Measurements from ENCODE around the gene AGPAT4. TPM values are rescaled to one million over a fixed set of nuclear protein-coding genes. Genes with fewer than 3 reads are reported as not detected.

Gene AGPAT4
- polyA plus RNA-seq, 1 of the 3 experiments (the other 2 are of a cell fraction), result 3.9 TPM

GRCh38 chr6:161137320-161137719, 136.5 kb downstream of the AGPAT4 start:
- H2AFZ ChIP-seq (ENCODE audit: low read depth), result no peak overlapping the region
- DNase-seq, result no peak
- H3K9ac ChIP-seq, result no peak overlapping the region
- ChIA-PET POLR2A (no interaction called here), CTCF (interaction anchor here (1.0 to 1.1 kb wide), 2 partner anchors 36 to 233 kb away, joined by 3 to 4 read pairs; no protein-coding TSS in a partner anchor)
- H3K4me2 ChIP-seq, result no peak overlapping the region
- H3K79me2 ChIP-seq (ENCODE audit: insufficient read depth), result no peaks in the 10 kb centered on the region
- H3K27me3 ChIP-seq (ENCODE audit: insufficient read depth), result no peaks in the 10 kb centered on the region
- H3K36me3 ChIP-seq (replicated peaks in 1 of 2; ENCODE audit: control insufficient read depth in 1 of 2, insufficient read depth in 2 of 2, low read length in 1 of 2), result peaks cover 0 to 12% of the 10 kb centered on the region in 2 experiments
- H3K9me2 ChIP-seq, result no peaks in the 10 kb centered on the region
- no peaks in the 10 kb centered on the region for H3K9me3 ChIP-seq
- no peak for TF ChIP-seq GATA2 (CRISPR knock-in tag; IDR thresholded peaks at IDR 0.05)
- TF ChIP-seq CTCF (IDR thresholded peaks at IDR 0.05), result no peak
- TF ChIP-seq POLR2AphosphoS5 (IDR thresholded peaks at IDR 0.05; ENCODE audit: low read depth, low read length), result no peak
- TF ChIP-seq RXRA (IDR thresholded peaks at IDR 0.05; ENCODE audit: borderline replicate concordance, low read depth), result no peak
- TF ChIP-seq YY1 (IDR thresholded peaks at IDR 0.05; ENCODE audit: low read depth), result no peak
- TF ChIP-seq REST (IDR thresholded peaks at IDR 0.05; ENCODE audit: low read depth, low read length), result no peak
- TF ChIP-seq ELF1 (IDR thresholded peaks at IDR 0.05), result no peak
- TF ChIP-seq EZH2phosphoT487 (IDR thresholded peaks at IDR 0.05; ENCODE audit: borderline replicate concordance, low read depth), result no peak
- H3K4me1 ChIP-seq (ENCODE audit: control insufficient read depth in 1 of 2, insufficient read depth in 2 of 2, low read depth in 1 of 2, low read length in 1 of 2), result no peaks in the 10 kb centered on the region
- WGBS (ENCODE audit: low lambda C conversion rate), result 92% methylated on average over 11 of the region's 11 CpGs
- H3K27ac ChIP-seq (ENCODE audit: low read depth in 2 of 2, low read length in 1 of 2), result no peak overlapping the region
- H3F3A ChIP-seq (replicated peaks; ENCODE audit: insufficient read depth), result no peaks in the 10 kb centered on the region
- H4K20me1 ChIP-seq (ENCODE audit: insufficient read depth), result no peaks in the 10 kb centered on the region
- H3K4me3 ChIP-seq (ENCODE audit: low read depth in 2 of 2, low read length in 1 of 2), result no peak overlapping the region

GRCh38 chr6:161136655-161137054, 137.2 kb downstream of the AGPAT4 start:
- Histone ChIP-seq H4K20me1 (ENCODE audit: insufficient read depth) (no peaks in the 10 kb centered on the region), H3K4me2 (no peak overlapping the region), H3K4me1 (ENCODE audit: control insufficient read depth in 1 of 2, insufficient read depth in 2 of 2, low read depth in 1 of 2, low read length in 1 of 2) (no peaks in the 10 kb centered on the region), H2AFZ (ENCODE audit: low read depth) (no peak overlapping the region), H3K27me3 (ENCODE audit: insufficient read depth) (no peaks in the 10 kb centered on the region), H3K9me2 (no peaks in the 10 kb centered on the region), H3K4me3 (ENCODE audit: low read depth in 2 of 2, low read length in 1 of 2) (no peak overlapping the region), H3F3A (replicated peaks; ENCODE audit: insufficient read depth) (no peaks in the 10 kb centered on the region), H3K27ac (ENCODE audit: low read depth in 2 of 2, low read length in 1 of 2) (no peak overlapping the region), H3K9me3 (no peaks in the 10 kb centered on the region), H3K9ac (no peak overlapping the region), H3K36me3 (replicated peaks in 1 of 2; ENCODE audit: control insufficient read depth in 1 of 2, insufficient read depth in 2 of 2, low read length in 1 of 2) (peaks cover 0 to 12% of the 10 kb centered on the region in 2 experiments), H3K79me2 (ENCODE audit: insufficient read depth) (no peaks in the 10 kb centered on the region)
- ChIA-PET CTCF (no interaction called here), POLR2A (no interaction called here)
- WGBS (ENCODE audit: low lambda C conversion rate), result 94% methylated on average over 7 of the region's 11 CpGs
- TF ChIP-seq SMC3 (IDR thresholded peaks at IDR 0.05; ENCODE audit: low read depth, low read length), result no peak
- no peak for TF ChIP-seq GABPA (IDR thresholded peaks at IDR 0.05; ENCODE audit: low read depth)
- no peak for TF ChIP-seq MXI1 (IDR thresholded peaks at IDR 0.05; ENCODE audit: low read depth, low read length)
- TF ChIP-seq EZH2phosphoT487 (IDR thresholded peaks at IDR 0.05; ENCODE audit: borderline replicate concordance, low read depth), result no peak
- no peak for TF ChIP-seq FOXJ3 (CRISPR knock-in tag; IDR thresholded peaks at IDR 0.05)
- no peak for TF ChIP-seq CTCF (IDR thresholded peaks at IDR 0.05)
- TF ChIP-seq TAF1 (IDR thresholded peaks at IDR 0.05; ENCODE audit: borderline replicate concordance, low read depth, low read length), result no peak
- TF ChIP-seq USF1 (IDR thresholded peaks at IDR 0.05; ENCODE audit: borderline replicate concordance, low read depth), result no peak
- no peak for TF ChIP-seq CHD2 (IDR thresholded peaks at IDR 0.05; ENCODE audit: low read length, partially characterized antibody)
- no peak for TF ChIP-seq RXRA (IDR thresholded peaks at IDR 0.05; ENCODE audit: borderline replicate concordance, low read depth)
- TF ChIP-seq POLR2AphosphoS5 (IDR thresholded peaks at IDR 0.05; ENCODE audit: low read depth, low read length), result no peak
- no peak for TF ChIP-seq ELF1 (IDR thresholded peaks at IDR 0.05)
- no peak for DNase-seq
